GM23338 (cell line): Measurements from ENCODE around the gene CS. TPM values are rescaled to one million over a fixed set of nuclear protein-coding genes. Genes with fewer than 3 reads are reported as not detected.

Experiments used
- ATAC-seq: fragments of 200-7000 bp; cut with Tn5 transposase; 3 replicates; pipeline ENCODE4 v1.9.1; 2020
- DNase-seq: peaks from one replicate; pipeline ENCODE4 v3.0.0-alpha.2; 2015; ENCODE audit warnings: low spot score
- H2AFZ ChIP-seq: fragments of 200-600 bp; sonication (generic); 2 replicates; pipeline ENCODE4 v1.8.0; 2016; ENCODE audit warnings: antibody characterized with exemption, mild to moderate bottlenecking, moderate library complexity
- H3F3A ChIP-seq: fragments of 200-600 bp; sonication (generic); replicated peaks from 2 replicates; pipeline ENCODE4 v1.8.0; 2017; ENCODE audit warnings: antibody characterized with exemption, mixed run types, low read depth
- H3K27ac ChIP-seq: fragments of 200-600 bp; sonication (generic); 2 replicates; pipeline ENCODE4 v1.6.1; 2016; ENCODE audit warnings: low read depth
- H3K27me3 ChIP-seq: fragments of 200-600 bp; sonication (generic); 2 replicates; pipeline ENCODE4 v1.8.0; 2016; ENCODE audit warnings: mild to moderate bottlenecking, mixed run types, moderate library complexity; ENCODE audit not compliant: insufficient read depth
- H3K36me3 ChIP-seq: fragments of 200-600 bp; sonication (generic); 2 replicates; pipeline ENCODE4 v1.8.0; 2016; ENCODE audit warnings: mild to moderate bottlenecking; ENCODE audit not compliant: insufficient read depth
- H3K4me1 ChIP-seq: fragments of 200-600 bp; sonication (generic); 2 replicates; pipeline ENCODE4 v1.8.0; 2016; ENCODE audit warnings: mild to moderate bottlenecking, moderate library complexity; ENCODE audit not compliant: insufficient read depth
- H3K4me2 ChIP-seq: fragments of 200-600 bp; sonication (generic); 2 replicates; pipeline ENCODE4 v1.7.1; 2017; ENCODE audit warnings: mixed run types
- H3K4me3 ChIP-seq: fragments of 200-600 bp; sonication (generic); 2 replicates; pipeline ENCODE4 v1.6.1; 2016; ENCODE audit warnings: mixed run types
- H3K79me2 ChIP-seq: fragments of 200-600 bp; sonication (generic); replicated peaks from 2 replicates; pipeline ENCODE4 v1.8.0; 2017; ENCODE audit warnings: mild to moderate bottlenecking; ENCODE audit not compliant: insufficient read depth
- H3K9me2 ChIP-seq: fragments of 200-600 bp; sonication (generic); 2 replicates; pipeline ENCODE4 v1.8.0; 2017; ENCODE audit not compliant: insufficient read depth
- H4K20me1 ChIP-seq: fragments of 200-600 bp; sonication (generic); replicated peaks from 2 replicates; pipeline ENCODE4 v1.8.0; 2017; ENCODE audit warnings: mild to moderate bottlenecking; ENCODE audit not compliant: insufficient read depth
- H3K27ac Mint-ChIP-seq: 2 replicates; pipeline ENCODE4 v1.8.0; 2020; ENCODE audit warnings: inconsistent platforms, mild to moderate bottlenecking, moderate library complexity, mixed read lengths
- H3K27me3 Mint-ChIP-seq: 3 replicates; pipeline ENCODE4 v1.8.0; 2022; ENCODE audit warnings: low read depth, mild to moderate bottlenecking, moderate library complexity, mixed read lengths, inconsistent platforms; ENCODE audit not compliant: insufficient read depth, poor library complexity
- H3K36me3 Mint-ChIP-seq: 3 replicates; pipeline ENCODE4 v1.8.0; 2021; ENCODE audit warnings: low read depth, mild to moderate bottlenecking, inconsistent platforms, moderate library complexity, mixed read lengths
- H3K4me1 Mint-ChIP-seq: 3 replicates; pipeline ENCODE4 v1.8.0; 2020; ENCODE audit warnings: mild to moderate bottlenecking, inconsistent platforms, mixed read lengths
- H3K4me3 Mint-ChIP-seq: 3 replicates; pipeline ENCODE4 v1.8.0; 2021; ENCODE audit warnings: moderate library complexity, mild to moderate bottlenecking, inconsistent platforms, mixed read lengths
- H3K9me3 Mint-ChIP-seq: 3 replicates; pipeline ENCODE4 v1.8.0; 2020; ENCODE audit warnings: moderate library complexity, mild to moderate bottlenecking, inconsistent platforms, mixed read lengths
- CREB1 ChIP-seq: fragments of 250-450 bp; sonication (Bioruptor Pico); IDR thresholded peaks from 2 replicates; pipeline ENCODE4 v1.5.0; 2020; ENCODE audit warnings: low read depth, mild to moderate bottlenecking, moderate library complexity
- EZH2 ChIP-seq: fragments of 200-600 bp; sonication (generic); IDR thresholded peaks from one replicate; pipeline ENCODE4 v1.8.0; 2017; ENCODE audit warnings: antibody characterized with exemption, mild to moderate bottlenecking, low read depth; ENCODE audit not compliant: unreplicated experiment
- EZH2phosphoT487 ChIP-seq: fragments of 200-600 bp; sonication (generic); IDR thresholded peaks from one replicate; pipeline ENCODE4 v1.8.1; 2018; ENCODE audit warnings: antibody characterized with exemption; ENCODE audit not compliant: unreplicated experiment
- JUNB ChIP-seq: IDR thresholded peaks from one replicate; pipeline ENCODE4 v1.6.1; 2016; ENCODE audit warnings: antibody characterized with exemption; ENCODE audit not compliant: unreplicated experiment
- NANOG ChIP-seq: IDR thresholded peaks from 2 replicates; pipeline ENCODE4 v1.6.1; 2016; ENCODE audit warnings: antibody characterized with exemption, borderline replicate concordance
- POLR2AphosphoS5 ChIP-seq: IDR thresholded peaks from 2 replicates; pipeline ENCODE4 v1.6.1; 2016; ENCODE audit warnings: antibody characterized with exemption, low read depth
- STAT1 ChIP-seq: IDR thresholded peaks from one replicate; pipeline ENCODE4 v1.6.1; 2016; ENCODE audit warnings: antibody characterized with exemption; ENCODE audit not compliant: unreplicated experiment
- ZNF114 ChIP-seq: fragments of 250-450 bp; sonication (Bioruptor Pico); IDR thresholded peaks from 2 replicates; pipeline ENCODE4 v1.5.0; 2020; ENCODE audit warnings: mild to moderate bottlenecking, moderate library complexity
- polyA plus RNA-seq: library from polyadenylated mRNA; unstranded; fragments of >200 nt; fragmentation: Nextera tagmentation; extraction: Ambion mirVana; gene quantifications from 2 replicates; pipeline ENCODE4 v1.2.1, GENCODE V29; 2016
- total RNA-seq: library from RNA; depleted of rRNA; stranded (reverse); fragments of >200 nt; shearing (Covaris generic); gene quantifications from 2 replicates; pipeline ENCODE4 v1.2.3, GENCODE V29; 2014
- TF ChIP-seq, protein P1 (sequence below): IDR thresholded peaks from 2 replicates; pipeline ENCODE4 v1.6.1; 2016; ENCODE audit warnings: antibody characterized with exemption
- TF ChIP-seq, protein P2 (sequence below): fragments of 250-450 bp; sonication (Bioruptor Pico); IDR thresholded peaks from 2 replicates; pipeline ENCODE4 v1.5.0; 2020; ENCODE audit warnings: mild to moderate bottlenecking, moderate library complexity
- TF ChIP-seq, protein P3 (sequence below), 2 experiments: fragments of 200-600 bp in 1 of 2; sonication (generic) in 1 of 2; conservative IDR thresholded peaks; 2 replicates each; pipeline versions ENCODE4 v1.5.1 to v1.6.1; 2016 to 2017; ENCODE audit warnings: antibody characterized with exemption in 2 of 2, low read depth in 2 of 2, mild to moderate bottlenecking in 2 of 2, moderate library complexity in 1 of 2

CS gene
- total and polyA plus RNA-seq, 2 experiments from 2014 or later, result 63.3 to 166 TPM

DNA sequence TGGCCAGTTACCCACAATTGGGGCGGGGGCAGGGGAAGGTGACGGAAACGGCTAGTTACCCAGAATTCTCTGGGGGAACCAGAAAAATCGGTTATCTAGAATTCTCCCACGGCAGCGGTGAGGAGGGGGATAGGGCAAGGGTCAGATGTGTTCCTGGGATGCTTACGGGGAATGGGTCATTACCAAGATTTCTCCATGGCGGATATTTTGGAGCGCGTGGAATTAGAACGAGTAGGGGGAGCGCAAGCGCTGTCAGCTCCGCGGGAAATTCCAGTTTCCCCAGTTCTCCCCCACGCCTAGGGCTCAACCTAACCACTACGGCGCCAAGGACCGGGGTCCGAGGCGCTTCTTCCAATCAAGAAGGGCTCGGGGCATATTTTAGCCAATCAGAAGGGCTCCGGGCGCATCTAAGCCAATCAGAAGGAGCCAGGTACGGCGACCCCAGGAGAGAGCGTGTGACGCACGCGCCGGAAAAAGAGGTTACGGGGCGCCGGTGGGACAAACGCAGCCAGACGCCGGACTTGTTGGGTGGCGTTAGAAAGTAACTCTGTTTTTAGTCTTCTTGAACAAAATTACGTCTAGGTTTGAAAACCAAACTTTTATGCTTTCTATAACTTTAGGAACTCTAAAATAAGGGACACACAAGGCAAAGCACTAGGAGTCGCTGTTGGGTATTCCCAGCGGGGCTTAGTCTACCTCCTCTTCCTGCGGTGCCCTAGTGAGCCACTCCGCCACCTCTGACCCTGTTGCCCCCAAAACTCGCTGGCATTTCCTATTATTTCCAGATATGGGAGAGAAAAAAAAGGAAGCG, 33.8 kb upstream of the CS start, which contains the start of gene PAN2:
Gene PAN2, minus strand, starts transcription at position 322 of the 811 bp plus-strand sequence. CDS start 906 bp downstream, outside the sequence.
- Histone ChIP-seq H3K9me2 (peaks cover 8% of the 10 kb centered on the region), H3K27me3 (no peaks in the 10 kb centered on the region), H2AFZ (no peak within 1 kb of the TSS), H4K20me1 (no peaks in the 10 kb centered on the region), H3K27ac (peak within 1 kb of the TSS; percentile 98), H3K4me2 (peak within 1 kb of the TSS; percentile 81), H3K79me2 (peaks cover 5% of the 10 kb centered on the region; the same call in 1 of the 2 replicates), H3K4me3 (peak within 1 kb of the TSS; percentile 58), H3F3A (peaks cover 12% of the 10 kb centered on the region; the same call in 1 of the 2 replicates), H3K36me3 (no peaks in the 10 kb centered on the region), H3K4me1 (peaks cover 23% of the 10 kb centered on the region)
- H3K4me3 Mint-ChIP-seq, result peak within 1 kb of the TSS; percentile 91
- H3K27ac Mint-ChIP-seq, result peak within 1 kb of the TSS; percentile 99
- H3K9me3 Mint-ChIP-seq, result no peaks in the 10 kb centered on the region
- ATAC-seq (peak; percentile 95), DNase-seq (peak; percentile 98)
- peaks cover 12% of the 10 kb centered on the region for H3K27me3 Mint-ChIP-seq
- H3K36me3 Mint-ChIP-seq, result no peaks in the 10 kb centered on the region
- peak; percentile 53; the same call in 1 of the 2 replicates for TF ChIP-seq POLR2AphosphoS5
- peak; percentile 84 for TF ChIP-seq CREB1 (CRISPR knock-in tag)
- TF ChIP-seq JUNB, result no peak
- TF ChIP-seq, protein P1, sequence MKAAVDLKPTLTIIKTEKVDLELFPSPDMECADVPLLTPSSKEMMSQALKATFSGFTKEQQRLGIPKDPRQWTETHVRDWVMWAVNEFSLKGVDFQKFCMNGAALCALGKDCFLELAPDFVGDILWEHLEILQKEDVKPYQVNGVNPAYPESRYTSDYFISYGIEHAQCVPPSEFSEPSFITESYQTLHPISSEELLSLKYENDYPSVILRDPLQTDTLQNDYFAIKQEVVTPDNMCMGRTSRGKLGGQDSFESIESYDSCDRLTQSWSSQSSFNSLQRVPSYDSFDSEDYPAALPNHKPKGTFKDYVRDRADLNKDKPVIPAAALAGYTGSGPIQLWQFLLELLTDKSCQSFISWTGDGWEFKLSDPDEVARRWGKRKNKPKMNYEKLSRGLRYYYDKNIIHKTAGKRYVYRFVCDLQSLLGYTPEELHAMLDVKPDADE, result no peak
- no peak for TF ChIP-seq ZNF114 (CRISPR knock-in tag)
- TF ChIP-seq, protein P2, sequence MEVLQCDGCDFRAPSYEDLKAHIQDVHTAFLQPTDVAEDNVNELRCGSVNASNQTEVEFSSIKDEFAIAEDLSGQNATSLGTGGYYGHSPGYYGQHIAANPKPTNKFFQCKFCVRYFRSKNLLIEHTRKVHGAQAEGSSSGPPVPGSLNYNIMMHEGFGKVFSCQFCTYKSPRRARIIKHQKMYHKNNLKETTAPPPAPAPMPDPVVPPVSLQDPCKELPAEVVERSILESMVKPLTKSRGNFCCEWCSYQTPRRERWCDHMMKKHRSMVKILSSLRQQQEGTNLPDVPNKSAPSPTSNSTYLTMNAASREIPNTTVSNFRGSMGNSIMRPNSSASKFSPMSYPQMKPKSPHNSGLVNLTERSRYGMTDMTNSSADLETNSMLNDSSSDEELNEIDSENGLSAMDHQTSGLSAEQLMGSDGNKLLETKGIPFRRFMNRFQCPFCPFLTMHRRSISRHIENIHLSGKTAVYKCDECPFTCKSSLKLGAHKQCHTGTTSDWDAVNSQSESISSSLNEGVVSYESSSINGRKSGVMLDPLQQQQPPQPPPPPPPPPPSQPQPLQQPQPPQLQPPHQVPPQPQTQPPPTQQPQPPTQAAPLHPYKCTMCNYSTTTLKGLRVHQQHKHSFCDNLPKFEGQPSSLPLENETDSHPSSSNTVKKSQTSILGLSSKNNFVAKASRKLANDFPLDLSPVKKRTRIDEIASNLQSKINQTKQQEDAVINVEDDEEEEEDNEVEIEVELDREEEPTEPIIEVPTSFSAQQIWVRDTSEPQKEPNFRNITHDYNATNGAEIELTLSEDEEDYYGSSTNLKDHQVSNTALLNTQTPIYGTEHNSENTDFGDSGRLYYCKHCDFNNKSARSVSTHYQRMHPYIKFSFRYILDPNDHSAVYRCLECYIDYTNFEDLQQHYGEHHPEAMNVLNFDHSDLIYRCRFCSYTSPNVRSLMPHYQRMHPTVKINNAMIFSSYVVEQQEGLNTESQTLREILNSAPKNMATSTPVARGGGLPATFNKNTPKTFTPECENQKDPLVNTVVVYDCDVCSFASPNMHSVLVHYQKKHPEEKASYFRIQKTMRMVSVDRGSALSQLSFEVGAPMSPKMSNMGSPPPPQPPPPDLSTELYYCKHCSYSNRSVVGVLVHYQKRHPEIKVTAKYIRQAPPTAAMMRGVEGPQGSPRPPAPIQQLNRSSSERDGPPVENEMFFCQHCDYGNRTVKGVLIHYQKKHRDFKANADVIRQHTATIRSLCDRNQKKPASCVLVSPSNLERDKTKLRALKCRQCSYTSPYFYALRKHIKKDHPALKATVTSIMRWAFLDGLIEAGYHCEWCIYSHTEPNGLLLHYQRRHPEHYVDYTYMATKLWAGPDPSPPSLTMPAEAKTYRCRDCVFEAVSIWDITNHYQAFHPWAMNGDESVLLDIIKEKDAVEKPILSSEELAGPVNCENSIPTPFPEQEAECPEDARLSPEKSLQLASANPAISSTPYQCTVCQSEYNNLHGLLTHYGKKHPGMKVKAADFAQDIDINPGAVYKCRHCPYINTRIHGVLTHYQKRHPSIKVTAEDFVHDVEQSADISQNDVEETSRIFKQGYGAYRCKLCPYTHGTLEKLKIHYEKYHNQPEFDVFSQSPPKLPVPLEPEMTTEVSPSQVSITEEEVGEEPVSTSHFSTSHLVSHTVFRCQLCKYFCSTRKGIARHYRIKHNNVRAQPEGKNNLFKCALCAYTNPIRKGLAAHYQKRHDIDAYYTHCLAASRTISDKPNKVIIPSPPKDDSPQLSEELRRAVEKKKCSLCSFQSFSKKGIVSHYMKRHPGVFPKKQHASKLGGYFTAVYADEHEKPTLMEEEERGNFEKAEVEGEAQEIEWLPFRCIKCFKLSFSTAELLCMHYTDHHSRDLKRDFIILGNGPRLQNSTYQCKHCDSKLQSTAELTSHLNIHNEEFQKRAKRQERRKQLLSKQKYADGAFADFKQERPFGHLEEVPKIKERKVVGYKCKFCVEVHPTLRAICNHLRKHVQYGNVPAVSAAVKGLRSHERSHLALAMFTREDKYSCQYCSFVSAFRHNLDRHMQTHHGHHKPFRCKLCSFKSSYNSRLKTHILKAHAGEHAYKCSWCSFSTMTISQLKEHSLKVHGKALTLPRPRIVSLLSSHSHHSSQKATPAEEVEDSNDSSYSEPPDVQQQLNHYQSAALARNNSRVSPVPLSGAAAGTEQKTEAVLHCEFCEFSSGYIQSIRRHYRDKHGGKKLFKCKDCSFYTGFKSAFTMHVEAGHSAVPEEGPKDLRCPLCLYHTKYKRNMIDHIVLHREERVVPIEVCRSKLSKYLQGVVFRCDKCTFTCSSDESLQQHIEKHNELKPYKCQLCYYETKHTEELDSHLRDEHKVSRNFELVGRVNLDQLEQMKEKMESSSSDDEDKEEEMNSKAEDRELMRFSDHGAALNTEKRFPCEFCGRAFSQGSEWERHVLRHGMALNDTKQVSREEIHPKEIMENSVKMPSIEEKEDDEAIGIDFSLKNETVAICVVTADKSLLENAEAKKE (CRISPR knock-in tag), result no peak
- no peak for TF ChIP-seq EZH2
- TF ChIP-seq, protein P3, sequence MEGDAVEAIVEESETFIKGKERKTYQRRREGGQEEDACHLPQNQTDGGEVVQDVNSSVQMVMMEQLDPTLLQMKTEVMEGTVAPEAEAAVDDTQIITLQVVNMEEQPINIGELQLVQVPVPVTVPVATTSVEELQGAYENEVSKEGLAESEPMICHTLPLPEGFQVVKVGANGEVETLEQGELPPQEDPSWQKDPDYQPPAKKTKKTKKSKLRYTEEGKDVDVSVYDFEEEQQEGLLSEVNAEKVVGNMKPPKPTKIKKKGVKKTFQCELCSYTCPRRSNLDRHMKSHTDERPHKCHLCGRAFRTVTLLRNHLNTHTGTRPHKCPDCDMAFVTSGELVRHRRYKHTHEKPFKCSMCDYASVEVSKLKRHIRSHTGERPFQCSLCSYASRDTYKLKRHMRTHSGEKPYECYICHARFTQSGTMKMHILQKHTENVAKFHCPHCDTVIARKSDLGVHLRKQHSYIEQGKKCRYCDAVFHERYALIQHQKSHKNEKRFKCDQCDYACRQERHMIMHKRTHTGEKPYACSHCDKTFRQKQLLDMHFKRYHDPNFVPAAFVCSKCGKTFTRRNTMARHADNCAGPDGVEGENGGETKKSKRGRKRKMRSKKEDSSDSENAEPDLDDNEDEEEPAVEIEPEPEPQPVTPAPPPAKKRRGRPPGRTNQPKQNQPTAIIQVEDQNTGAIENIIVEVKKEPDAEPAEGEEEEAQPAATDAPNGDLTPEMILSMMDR (conservative IDR thresholded peaks at IDR 0.05; ENCODE audit: low read depth in 2 of 2), result peak; percentile 25 to 69; a peak in 3 of 4 replicates
- no peak for TF ChIP-seq NANOG
- TF ChIP-seq STAT1, result no peak
- TF ChIP-seq EZH2phosphoT487, result no peak
- peaks cover 35% of the 10 kb centered on the region for H3K4me1 Mint-ChIP-seq
